ENCODE results near the gene ELL3.
"Not testable (repeated sequence)": the region's sequence is repeated elsewhere in the genome, so short reads cannot be mapped to it uniquely, and the experiment has no call there.

ELL3 gene, protein sequence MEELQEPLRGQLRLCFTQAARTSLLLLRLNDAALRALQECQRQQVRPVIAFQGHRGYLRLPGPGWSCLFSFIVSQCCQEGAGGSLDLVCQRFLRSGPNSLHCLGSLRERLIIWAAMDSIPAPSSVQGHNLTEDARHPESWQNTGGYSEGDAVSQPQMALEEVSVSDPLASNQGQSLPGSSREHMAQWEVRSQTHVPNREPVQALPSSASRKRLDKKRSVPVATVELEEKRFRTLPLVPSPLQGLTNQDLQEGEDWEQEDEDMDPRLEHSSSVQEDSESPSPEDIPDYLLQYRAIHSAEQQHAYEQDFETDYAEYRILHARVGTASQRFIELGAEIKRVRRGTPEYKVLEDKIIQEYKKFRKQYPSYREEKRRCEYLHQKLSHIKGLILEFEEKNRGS

GRCh38 chr15:43776718-43777266, at the start of gene ELL3:
Gene ELL3 (minus strand): TSS chr15:43776966. CDS start chr15:43776901, 65 bp downstream.
- peak; percentile 70 for DNase-seq

DNA sequence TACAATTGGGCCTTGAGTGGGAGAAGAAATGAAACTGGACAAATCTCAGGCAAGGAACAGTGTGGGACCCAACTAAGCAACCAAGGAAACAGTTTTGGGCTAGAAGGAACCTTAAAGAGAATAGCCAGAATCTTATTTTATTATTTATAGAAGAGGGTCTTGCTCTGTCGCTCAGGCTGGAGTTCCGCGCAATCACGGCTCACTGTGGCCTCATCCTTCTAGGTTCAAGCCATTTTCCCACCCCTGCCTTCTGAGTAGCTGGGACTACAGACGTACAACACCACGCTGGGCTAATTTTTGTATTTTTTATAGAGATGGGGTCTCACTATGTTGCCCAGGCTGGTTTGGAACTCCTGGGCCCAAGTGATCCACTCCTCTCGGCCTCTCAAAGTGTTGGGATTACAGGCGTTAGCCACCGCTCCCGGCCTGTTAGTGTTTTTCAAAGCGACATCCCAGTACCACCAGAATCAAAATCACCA, 49.3 kb upstream of the ELL3 start:
- no peak for DNase-seq

DNA sequence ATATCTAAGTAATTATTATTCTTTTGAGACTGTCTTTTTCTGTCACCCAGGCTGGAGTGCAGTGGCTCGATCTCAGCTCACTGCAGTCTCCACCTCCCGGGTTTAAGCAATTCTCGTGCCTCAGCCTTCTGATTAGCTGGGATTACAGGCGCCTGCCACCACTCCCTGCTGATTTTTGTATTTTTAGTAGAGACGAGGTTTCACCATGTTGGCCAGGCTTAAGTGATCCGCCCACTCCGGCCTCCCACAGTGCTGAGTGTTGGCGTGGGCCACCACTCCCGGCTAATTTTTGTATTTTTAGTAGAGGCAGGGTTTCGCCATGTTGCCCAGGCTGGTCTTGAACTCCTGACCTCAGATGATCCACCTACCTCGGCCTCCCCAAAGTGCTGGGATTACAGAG, 48.5 kb upstream of the ELL3 start:
- DNase-seq = not testable (repeated sequence)

DNA sequence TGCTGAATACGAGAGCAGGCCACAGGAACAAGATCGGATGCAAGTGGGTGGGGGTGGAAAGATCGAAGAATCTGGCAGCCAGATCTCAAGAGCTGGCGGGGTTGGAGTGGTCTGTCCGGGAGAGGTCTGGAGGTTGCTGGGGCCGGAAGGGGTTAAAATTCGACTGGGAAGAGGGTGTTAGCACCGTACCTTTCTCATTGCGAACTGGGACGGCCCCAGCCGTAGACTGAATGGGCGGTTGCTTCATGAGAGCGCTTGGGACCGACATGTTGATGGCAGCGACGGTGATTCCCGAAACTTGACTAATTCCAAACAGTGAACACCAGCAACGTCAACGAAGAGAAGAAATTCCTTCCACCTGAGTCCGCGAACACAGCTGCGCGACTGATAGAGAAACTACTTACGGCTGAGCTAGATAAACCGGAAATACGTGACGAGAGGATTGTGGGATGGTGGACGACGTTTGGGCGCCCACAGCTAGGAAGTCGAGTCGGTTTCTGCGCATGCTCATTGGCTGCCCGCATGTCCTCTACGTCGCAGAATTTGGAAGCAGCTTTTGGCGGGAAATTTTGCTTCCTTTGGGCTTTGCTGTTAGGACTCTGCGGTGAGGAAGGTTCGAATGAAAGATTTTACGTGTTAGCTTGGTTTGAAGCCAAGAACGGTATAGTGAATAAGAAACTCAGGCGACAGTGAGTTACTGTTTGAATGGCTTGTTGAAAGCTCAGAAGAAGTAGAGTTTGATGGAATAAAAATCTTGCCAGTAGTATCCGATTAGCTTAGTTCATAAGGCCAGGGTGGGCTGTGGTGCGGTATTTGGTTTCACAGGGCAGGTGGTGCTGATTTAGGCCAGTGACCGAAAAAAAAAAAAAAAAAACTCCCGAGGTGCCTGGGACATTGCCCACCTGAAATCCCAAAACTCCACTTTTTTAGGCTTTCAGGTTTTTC, 47.8 kb upstream of the ELL3 start, which contains the start of gene MFAP1:
MFAP1 (minus strand) TSS at position 389 of the 945 bp plus-strand sequence; CDS start at position 268, 121 bp downstream.
- peak; percentile 84 for DNase-seq

- no peak for DNase-seq
These were observed 44.7 kb upstream of the ELL3 start for GRCh38 chr15:43821505-43821904.

DNA sequence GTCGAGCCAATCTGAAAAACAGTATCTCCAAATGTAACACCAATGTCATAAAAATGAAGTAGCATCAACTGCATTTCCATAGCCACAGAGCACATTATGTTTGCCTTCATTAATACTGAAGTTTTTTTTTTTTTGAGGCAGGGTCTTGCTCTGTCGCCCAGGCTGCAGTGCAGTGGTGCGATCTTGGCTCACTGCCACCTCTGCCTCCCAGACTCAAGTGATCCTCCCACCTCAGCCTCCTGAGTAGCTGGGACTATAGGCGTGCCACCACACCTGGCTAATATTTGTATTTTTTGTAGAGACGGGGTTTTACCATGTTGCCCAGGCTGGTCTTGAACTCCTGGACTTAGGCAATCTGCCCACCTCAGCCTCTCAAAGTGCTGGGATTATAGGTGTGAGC, 38.3 kb upstream of the ELL3 start:
- not testable (repeated sequence) for DNase-seq

- DNase-seq = no peak
These were observed 32.4 kb upstream of the ELL3 start for GRCh38 chr15:43808960-43809678.

GRCh38 chr15:43808435-43808950, 31.7 kb upstream of the ELL3 start:
- DNase-seq = no peak

DNA sequence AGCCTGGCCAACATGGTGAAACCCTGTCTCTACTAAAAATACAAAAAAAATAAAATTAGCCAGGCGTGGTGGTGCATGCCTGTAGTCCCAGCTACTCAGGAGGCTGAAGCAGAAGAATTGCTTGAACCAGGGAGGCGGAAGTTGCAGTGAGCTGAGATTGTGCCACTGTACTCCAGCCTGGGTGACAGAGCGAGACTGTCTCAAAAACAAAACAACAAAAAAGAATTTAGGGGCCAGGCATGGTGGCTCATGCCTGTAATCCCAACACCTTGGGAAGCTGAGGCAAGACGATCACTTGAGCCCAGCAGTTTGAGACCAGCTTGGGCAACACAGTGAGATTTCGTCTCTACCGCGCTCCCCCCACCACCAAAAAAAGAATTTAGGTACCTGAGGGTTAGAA, 25.9 kb upstream of the ELL3 start:
- not testable (repeated sequence) for DNase-seq

DNA sequence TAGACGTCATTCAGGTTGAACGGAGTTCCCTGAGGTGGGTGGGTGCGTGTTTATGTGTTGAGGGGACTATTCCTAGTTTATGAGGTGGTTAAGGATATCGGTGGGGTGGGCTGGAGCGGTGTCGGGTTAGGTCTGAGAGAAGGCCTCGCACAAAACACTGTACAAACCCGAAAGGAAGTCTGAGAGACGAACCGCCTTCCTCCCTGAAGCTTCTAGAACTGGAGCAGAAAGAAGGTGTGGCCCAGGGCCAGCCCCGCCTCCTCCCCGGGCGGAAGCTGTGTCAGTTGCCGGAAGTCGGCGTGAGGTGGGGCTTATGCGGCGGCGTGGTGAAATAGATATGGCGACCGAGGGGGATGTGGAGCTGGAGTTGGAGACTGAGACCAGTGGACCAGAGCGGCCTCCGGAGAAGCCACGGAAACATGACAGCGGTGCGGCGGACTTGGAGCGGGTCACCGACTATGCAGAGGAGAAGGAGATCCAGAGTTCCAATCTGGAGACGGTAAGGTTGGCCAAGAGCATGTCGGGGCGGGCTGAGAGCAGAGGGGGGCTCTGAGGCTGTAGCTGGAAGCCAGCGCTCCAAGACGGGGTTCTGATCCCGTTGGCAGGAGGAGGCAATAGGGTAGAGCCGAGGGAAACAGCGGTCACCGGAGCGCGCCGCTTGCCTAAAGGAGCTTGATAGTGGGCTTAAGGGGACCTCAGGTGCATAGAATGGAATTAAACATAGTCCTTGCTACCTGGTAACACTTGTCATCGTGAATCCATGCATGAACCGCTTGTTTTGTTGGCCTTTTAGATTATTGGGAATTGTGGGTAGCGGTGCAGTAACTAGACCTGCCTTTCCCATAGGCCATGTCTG, 23.7 kb upstream of the ELL3 start, which contains the start of gene HYPK:
HYPK (plus strand) TSS at position 314 of the 856 bp plus-strand sequence; CDS start at position 338, 24 bp downstream.
- DNase-seq = peak; percentile 61

DNA sequence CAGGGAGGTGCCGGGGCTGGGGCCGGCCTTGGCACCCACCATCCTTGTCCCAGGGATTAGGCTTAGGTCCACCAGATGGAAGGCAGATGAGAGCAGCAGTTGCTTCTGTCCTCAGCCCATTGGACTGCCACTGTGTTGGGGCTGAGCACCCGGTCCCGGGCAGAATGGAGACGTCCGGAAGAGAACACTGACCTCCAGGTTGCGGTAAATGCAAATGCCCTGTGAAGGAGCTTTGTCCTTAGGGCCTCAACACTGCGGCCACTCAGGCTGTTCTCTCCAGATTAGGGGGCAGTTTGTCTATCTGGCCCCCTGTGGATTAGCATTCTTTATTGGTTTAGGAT, 23.1 kb upstream of the ELL3 start, which contains the start of gene SERINC4:
SERINC4 (minus strand) TSS at position 276 of the 341 bp plus-strand sequence; CDS start at position 42, 234 bp downstream.
- no peak for DNase-seq

GRCh38 chr15:43799209-43799944, 22.6 kb upstream of the ELL3 start:
- DNase-seq = peak; percentile 65

DNA sequence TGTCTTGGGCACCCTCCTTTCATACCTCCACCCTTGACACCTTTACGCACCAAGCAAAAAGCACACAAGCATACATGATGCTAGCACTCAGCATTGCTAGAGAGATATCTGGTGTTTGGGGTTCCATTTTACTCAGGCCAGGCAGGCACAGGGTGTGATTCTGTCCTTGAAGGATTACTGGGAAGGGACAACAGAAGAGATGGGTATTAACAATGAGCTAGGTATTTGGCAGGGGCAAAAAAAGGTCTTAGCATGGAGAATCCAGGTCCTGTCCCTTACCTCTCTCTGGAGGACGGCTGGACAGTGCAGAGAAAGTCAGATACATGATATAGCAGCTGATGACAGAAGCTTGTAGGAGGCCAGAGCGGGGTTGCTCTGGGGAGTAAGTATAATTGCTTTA, 19.8 kb upstream of the ELL3 start:
- no peak for DNase-seq

- no peak for DNase-seq
These were observed 19.2 kb upstream of the ELL3 start for GRCh38 chr15:43795997-43796396.

DNA sequence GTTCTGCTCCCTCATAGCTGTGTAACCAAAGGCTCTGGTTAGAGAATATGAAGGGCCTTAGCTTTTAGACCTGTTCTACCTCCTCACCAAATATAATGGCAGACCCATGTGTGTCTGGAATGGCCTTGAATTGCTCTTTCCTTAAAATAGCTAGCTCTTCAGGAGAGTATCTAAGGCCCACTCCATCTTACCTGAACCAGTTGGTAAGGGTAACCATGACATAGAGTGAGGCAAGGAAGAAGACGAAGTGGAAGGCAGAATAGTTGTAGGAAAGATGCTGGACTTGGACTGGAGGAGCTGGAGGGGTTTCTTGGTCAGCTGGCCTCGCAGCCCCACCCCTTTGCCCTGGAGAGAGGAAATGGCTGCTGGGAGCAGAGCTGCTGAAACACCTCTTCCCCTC, 18.4 kb upstream of the ELL3 start:
- DNase-seq = no peak

DNA sequence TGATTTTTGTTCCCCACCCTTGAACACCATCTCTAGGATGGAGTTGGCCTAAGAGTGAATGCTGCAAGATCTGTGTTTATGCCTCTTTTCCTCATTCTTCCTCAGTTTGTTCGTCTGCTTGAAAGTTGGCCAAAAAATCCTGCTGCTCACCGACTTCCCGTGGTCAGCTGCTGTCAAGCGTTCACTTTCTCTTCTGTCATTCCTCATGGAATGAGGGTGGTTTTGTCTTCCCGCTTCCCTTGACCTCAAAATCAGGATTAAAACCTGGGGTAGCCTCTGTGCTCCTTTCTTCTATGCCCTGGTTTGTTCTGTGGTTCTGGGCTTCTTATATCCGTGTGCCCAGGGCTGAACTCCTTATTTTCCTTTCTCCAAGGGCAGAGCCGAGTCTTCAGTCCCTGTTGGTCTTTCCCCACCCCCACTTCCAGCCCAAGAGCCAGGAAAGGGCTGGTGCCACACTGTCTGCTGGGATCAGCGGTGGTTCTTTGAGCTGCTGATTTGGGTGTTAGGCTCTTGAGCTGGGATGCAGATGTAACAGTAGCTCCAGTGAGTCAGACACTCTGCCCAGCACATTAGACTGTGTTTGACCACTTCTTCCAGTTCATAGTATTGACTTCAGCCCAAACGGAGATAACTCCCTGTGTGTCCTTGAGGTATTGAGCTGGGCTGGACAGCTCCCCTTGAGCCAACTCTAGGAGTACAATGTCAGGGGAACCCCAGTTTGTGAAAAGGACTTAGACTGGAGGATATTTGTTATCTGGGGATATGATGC, 17.7 kb upstream of the ELL3 start:
- no peak for DNase-seq

DNA sequence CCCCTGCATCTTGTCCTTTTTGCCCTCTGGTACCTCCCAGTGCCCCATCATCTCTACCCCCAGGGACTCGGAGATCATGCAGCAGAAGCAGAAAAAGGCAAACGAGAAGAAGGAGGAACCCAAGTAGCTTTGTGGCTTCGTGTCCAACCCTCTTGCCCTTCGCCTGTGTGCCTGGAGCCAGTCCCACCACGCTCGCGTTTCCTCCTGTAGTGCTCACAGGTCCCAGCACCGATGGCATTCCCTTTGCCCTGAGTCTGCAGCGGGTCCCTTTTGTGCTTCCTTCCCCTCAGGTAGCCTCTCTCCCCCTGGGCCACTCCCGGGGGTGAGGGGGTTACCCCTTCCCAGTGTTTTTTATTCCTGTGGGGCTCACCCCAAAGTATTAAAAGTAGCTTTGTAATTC, 16.9 kb upstream of the ELL3 start:
- no peak for DNase-seq

DNA sequence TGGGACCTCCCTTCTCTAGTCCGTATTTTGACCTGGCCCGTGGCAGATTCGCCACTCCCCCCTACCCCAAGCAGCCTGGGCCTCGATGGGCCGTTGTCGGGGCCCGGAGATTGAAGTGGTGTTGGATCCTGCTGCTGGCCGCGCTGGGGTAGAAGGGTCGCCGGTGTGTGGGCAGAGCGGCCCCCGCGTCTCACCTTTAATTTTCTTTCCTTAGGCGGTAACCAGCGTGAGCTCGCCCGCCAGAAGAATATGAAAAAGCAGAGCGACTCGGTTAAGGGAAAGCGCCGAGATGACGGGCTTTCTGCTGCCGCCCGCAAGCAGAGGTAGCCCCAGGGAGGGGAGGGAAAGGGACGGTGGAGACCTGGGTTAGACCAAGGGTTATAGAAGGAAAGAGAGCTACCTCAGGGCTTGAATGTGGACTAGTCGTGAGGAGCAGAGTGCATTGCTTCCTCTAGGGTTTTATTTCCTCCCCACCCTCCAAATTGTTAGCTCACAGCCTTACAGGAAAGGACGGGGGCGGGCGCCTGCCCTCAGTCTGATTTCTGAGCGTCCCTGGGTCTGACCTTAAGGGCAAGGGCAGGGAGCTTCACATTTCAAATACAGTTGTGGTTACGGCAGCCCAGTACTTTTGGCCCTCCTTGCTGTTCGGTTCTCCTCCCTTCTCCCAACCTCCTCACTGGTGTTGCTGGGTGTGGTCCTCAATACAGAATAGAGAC, 16.2 kb upstream of the ELL3 start:
- no peak for DNase-seq

Data from NCI-H510A (cell line).